HG03460 (cell line): Measurements from ENCODE around the gene TBXT.
"Not testable (repeated sequence)": the region's sequence is repeated elsewhere in the genome, so short reads cannot be mapped to it uniquely, and the experiment has no call there.

ENCODE experiments used
- ATAC-seq: cut with Tn5 transposase; IDR thresholded peaks from one replicate; pipeline ENCODE4 v1.9.1; 2021; ENCODE audit not compliant: unreplicated experiment

The TBXT gene

GRCh38 chr6:166167801-166168615, at the start of gene TBXT:
TBXT (minus strand) TSS chr6:166167851; CDS start chr6:166167591, 260 bp downstream.
- ATAC-seq = peak; percentile 58

GRCh38 chr6:166207284-166207561, 39.6 kb upstream of the TBXT start:
- ATAC-seq = no peak

GRCh38 chr6:166206510-166207283, 39.0 kb upstream of the TBXT start:
- no peak for ATAC-seq

- no peak for ATAC-seq
These were observed 38.4 kb upstream of the TBXT start for GRCh38 chr6:166206066-166206465.

GRCh38 chr6:166204852-166205650, 37.4 kb upstream of the TBXT start:
- no peak for ATAC-seq

GRCh38 chr6:166203641-166204222, 36.1 kb upstream of the TBXT start:
- no peak for ATAC-seq

- no peak for ATAC-seq
These were observed 35.5 kb upstream of the TBXT start for GRCh38 chr6:166203003-166203640.

GRCh38 chr6:166202321-166202733, 34.7 kb upstream of the TBXT start:
- peak; percentile 63 for ATAC-seq

- ATAC-seq = peak; percentile 5
These were observed 34.2 kb upstream of the TBXT start for GRCh38 chr6:166201878-166202277.

GRCh38 chr6:166197361-166197760, 29.7 kb upstream of the TBXT start:
- ATAC-seq = no peak

- ATAC-seq = no peak
These were observed 28.2 kb upstream of the TBXT start for GRCh38 chr6:166195860-166196238.

- ATAC-seq = no peak
These were observed 27.5 kb upstream of the TBXT start for GRCh38 chr6:166194914-166195859.

GRCh38 chr6:166192557-166192956, 24.9 kb upstream of the TBXT start:
- ATAC-seq = no peak

GRCh38 chr6:166192136-166192535, 24.5 kb upstream of the TBXT start:
- ATAC-seq = no peak

GRCh38 chr6:166179704-166180103, 12.1 kb upstream of the TBXT start:
- ATAC-seq = no peak

GRCh38 chr6:166176106-166176505, 8.5 kb upstream of the TBXT start:
- ATAC-seq = no peak

- not testable (repeated sequence) for ATAC-seq
These were observed 7.4 kb upstream of the TBXT start for GRCh38 chr6:166175093-166175492.

GRCh38 chr6:166174031-166174430, 6.4 kb upstream of the TBXT start:
- ATAC-seq = peak; percentile 53

GRCh38 chr6:166173281-166173951, 5.8 kb upstream of the TBXT start:
- peak; percentile 47 for ATAC-seq
